Activated CD4-positive, alpha-beta T cell treated with anti-CD3 and anti-CD28 coated beads, Interleukin-2, amount 10 ng/mL, durations not matched to agents 24 days and 14 days (primary cell): ENCODE data around the gene MAP1LC3B. TPM values are rescaled to one million over a fixed set of nuclear protein-coding genes. Genes with fewer than 3 reads are reported as not detected.

Experiments
- DNase-seq: peaks from one replicate; pipeline ENCODE4 v3.0.0; 2022
- H3K27ac Mint-ChIP-seq: one replicate; pipeline ENCODE4 v1.8.0; 2022; ENCODE audit warnings: mild to moderate bottlenecking, mixed read lengths
- H3K27me3 Mint-ChIP-seq: one replicate; pipeline ENCODE4 v1.8.0; 2022; ENCODE audit warnings: mixed read lengths
- H3K36me3 Mint-ChIP-seq: one replicate; pipeline ENCODE4 v1.8.0; 2022; ENCODE audit warnings: low read depth, mild to moderate bottlenecking, mixed read lengths
- H3K4me1 Mint-ChIP-seq: one replicate; pipeline ENCODE4 v1.8.0; 2021; ENCODE audit warnings: mixed read lengths
- H3K4me3 Mint-ChIP-seq: one replicate; pipeline ENCODE4 v1.8.0; 2022; ENCODE audit warnings: mild to moderate bottlenecking, moderate library complexity, mixed read lengths
- H3K9me3 Mint-ChIP-seq: one replicate; pipeline ENCODE4 v1.8.0; 2021; ENCODE audit warnings: mixed read lengths
- intact Hi-C: fragments of 100-400 bp; cut with micrococcal nuclease; formaldehyde crosslinking; loops from one replicate; pipeline ENCODE4 v1.15.1; 2023
- total RNA-seq: library from RNA; stranded (reverse); gene quantifications from 2 replicates; pipeline ENCODE4 v1.2.3, GENCODE V29; 2022

MAP1LC3B gene
- total RNA-seq, 1 donor from 2014 or later, result 38.3 TPM

- intact Hi-C loops, result no loop called here
- Mint-ChIP-seq H3K4me1 (peaks cover 12% of the 10 kb centered on the region), H3K27me3 (no peaks in the 10 kb centered on the region), H3K27ac (no peak overlapping the region), H3K36me3 (no peaks in the 10 kb centered on the region), H3K4me3 (no peak overlapping the region), H3K9me3 (no peaks in the 10 kb centered on the region)
- no peak for DNase-seq
These were observed 40.3 kb downstream of the MAP1LC3B start for GRCh38 chr16:87432330-87432915.

GRCh38 chr16:87434146-87434667 lies 42.1 kb downstream of the MAP1LC3B start:
- intact Hi-C loops, result no loop called here
- Mint-ChIP-seq H3K4me1 (peaks cover 12% of the 10 kb centered on the region), H3K36me3 (no peaks in the 10 kb centered on the region), H3K27ac (no peak overlapping the region), H3K27me3 (peaks cover 2% of the 10 kb centered on the region), H3K4me3 (no peak overlapping the region), H3K9me3 (no peaks in the 10 kb centered on the region)
- no peak for DNase-seq

DNA sequence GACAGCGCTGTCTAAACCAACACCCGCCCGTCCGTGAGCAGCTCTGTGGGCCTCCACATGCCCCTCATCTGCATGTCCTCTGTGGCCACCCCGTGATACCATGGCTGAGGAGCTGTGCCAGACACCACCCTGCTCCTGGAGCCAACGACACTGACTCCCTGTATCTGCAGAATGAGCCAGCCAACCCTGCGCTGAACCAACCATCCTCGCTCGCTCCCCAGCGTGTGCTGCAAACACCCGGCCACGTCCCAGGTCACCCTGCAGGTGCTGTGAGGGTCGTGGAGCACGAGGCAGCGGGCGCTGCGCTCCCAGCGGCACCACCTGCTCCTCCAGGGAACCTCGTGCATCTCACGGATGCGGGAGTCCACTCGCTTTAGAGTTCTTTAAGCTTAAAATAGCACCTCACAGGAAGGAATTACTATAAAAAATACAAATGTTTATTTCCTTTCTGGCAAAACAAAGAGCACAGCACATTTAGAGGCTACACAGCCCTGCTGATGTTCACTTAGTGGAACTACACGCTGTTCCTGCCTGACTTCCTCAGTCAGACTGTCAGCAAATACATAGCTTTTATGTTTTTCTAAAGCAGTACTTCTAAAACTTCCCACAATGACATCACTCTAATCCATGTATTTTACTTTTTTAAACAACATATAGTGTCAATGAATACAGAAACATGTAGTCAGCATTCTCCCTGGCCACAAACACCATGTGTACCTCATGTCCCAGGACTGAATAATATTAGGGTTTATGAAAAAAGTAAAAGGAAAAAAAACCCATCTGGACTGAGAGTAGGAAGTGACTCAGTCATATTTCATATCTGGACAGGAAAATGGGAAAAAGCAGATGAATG lies 43.5 kb downstream of the MAP1LC3B start:
- Mint-ChIP-seq H3K27ac (no peak overlapping the region), H3K4me1 (peaks cover 12% of the 10 kb centered on the region), H3K9me3 (no peaks in the 10 kb centered on the region), H3K4me3 (no peak overlapping the region), H3K36me3 (no peaks in the 10 kb centered on the region), H3K27me3 (peaks cover 2% of the 10 kb centered on the region)
- intact Hi-C loops, result loop anchor here (5.0 kb wide), 1 partner anchor 57 kb away; the partner anchor contains the start of gene ZCCHC14
- no peak for DNase-seq

GRCh38 chr16:87436225-87437172 lies 44.4 kb downstream of the MAP1LC3B start:
- DNase-seq, result no peak
- no peaks in the 10 kb centered on the region for H3K9me3 Mint-ChIP-seq
- H3K27me3 Mint-ChIP-seq, result peaks cover 2% of the 10 kb centered on the region
- H3K4me3 Mint-ChIP-seq, result peak overlapping the region; percentile 48
- no peaks in the 10 kb centered on the region for H3K36me3 Mint-ChIP-seq
- peak overlapping the region; percentile 38 for H3K27ac Mint-ChIP-seq
- peaks cover 12% of the 10 kb centered on the region for H3K4me1 Mint-ChIP-seq
- intact Hi-C loops, result loop anchor here (5.0 kb wide), 1 partner anchor 56 kb away; the partner anchor contains the start of gene ZCCHC14

DNA sequence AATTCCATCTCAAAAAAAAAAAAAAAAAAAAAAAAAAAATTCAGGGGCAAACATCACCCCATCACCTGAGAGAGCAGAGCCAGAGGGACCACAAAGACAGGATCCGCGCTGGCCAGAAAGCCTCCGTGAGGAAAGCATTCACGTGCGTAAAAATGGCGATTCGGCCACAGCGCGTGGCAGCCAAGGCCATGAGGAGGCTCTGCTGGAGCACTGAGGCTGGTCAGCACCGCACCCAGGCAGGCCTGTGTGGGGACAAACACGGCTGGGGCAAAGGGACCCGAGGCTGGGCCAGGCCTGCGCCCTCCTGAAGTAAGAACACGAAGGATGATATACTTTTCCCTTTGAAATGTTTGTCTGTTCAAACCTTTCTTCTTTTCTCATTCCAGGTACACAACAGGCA lies 45.2 kb downstream of the MAP1LC3B start:
- Mint-ChIP-seq H3K27ac (no peak overlapping the region), H3K9me3 (no peaks in the 10 kb centered on the region), H3K27me3 (peaks cover 2% of the 10 kb centered on the region), H3K4me1 (peaks cover 12% of the 10 kb centered on the region), H3K36me3 (no peaks in the 10 kb centered on the region), H3K4me3 (no peak overlapping the region)
- intact Hi-C loops, result loop anchor here (5.0 kb wide), 1 partner anchor 55 kb away; the partner anchor contains the start of gene ZCCHC14
- DNase-seq, result no peak

GRCh38 chr16:87437911-87438610 lies 45.9 kb downstream of the MAP1LC3B start:
- Mint-ChIP-seq H3K36me3 (peaks cover 3% of the 10 kb centered on the region), H3K4me1 (peaks cover 15% of the 10 kb centered on the region), H3K27ac (no peak overlapping the region), H3K27me3 (peaks cover 2% of the 10 kb centered on the region), H3K4me3 (no peak overlapping the region), H3K9me3 (no peaks in the 10 kb centered on the region)
- intact Hi-C loops, result loop anchor here (5.0 kb wide), 1 partner anchor 54 kb away; the partner anchor contains the start of gene ZCCHC14
- DNase-seq, result no peak

DNA sequence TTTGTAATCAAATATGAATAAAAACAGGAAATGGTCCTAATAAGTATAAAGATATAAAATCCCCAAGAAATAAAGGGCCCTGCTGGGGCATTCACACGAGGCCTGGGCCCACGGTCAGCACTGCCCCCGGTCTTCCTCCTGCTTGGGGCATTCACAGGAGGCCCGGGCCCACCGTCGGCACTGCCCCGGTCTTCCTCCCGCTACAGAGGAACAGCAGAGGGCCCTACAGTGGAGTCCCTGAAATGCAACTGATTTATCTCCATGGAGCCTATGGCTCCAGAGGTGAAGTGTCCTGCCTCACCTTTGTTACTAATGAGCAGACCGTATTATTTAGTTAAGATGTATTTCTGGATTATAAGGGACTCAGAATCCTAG lies 46.5 kb downstream of the MAP1LC3B start:
- H3K4me1 Mint-ChIP-seq, result peaks cover 15% of the 10 kb centered on the region
- no peak overlapping the region for H3K27ac Mint-ChIP-seq
- H3K36me3 Mint-ChIP-seq, result peaks cover 3% of the 10 kb centered on the region
- no peak overlapping the region for H3K4me3 Mint-ChIP-seq
- peaks cover 2% of the 10 kb centered on the region for H3K27me3 Mint-ChIP-seq
- intact Hi-C loops, result loop anchor here (5.0 kb wide), 1 partner anchor 54 kb away; the partner anchor contains the start of gene ZCCHC14
- no peaks in the 10 kb centered on the region for H3K9me3 Mint-ChIP-seq
- DNase-seq, result no peak

- intact Hi-C loops, result loop anchor here (5.0 kb wide), 1 partner anchor 52 kb away; the partner anchor contains the start of gene ZCCHC14
- H3K4me3 Mint-ChIP-seq, result no peak overlapping the region
- peaks cover 15% of the 10 kb centered on the region for H3K4me1 Mint-ChIP-seq
- H3K36me3 Mint-ChIP-seq, result peaks cover 6% of the 10 kb centered on the region
- H3K27me3 Mint-ChIP-seq, result peaks cover 2% of the 10 kb centered on the region
- H3K9me3 Mint-ChIP-seq, result no peaks in the 10 kb centered on the region
- no peak overlapping the region for H3K27ac Mint-ChIP-seq
- no peak for DNase-seq
These were observed 47.8 kb downstream of the MAP1LC3B start for GRCh38 chr16:87439926-87440325.

DNA sequence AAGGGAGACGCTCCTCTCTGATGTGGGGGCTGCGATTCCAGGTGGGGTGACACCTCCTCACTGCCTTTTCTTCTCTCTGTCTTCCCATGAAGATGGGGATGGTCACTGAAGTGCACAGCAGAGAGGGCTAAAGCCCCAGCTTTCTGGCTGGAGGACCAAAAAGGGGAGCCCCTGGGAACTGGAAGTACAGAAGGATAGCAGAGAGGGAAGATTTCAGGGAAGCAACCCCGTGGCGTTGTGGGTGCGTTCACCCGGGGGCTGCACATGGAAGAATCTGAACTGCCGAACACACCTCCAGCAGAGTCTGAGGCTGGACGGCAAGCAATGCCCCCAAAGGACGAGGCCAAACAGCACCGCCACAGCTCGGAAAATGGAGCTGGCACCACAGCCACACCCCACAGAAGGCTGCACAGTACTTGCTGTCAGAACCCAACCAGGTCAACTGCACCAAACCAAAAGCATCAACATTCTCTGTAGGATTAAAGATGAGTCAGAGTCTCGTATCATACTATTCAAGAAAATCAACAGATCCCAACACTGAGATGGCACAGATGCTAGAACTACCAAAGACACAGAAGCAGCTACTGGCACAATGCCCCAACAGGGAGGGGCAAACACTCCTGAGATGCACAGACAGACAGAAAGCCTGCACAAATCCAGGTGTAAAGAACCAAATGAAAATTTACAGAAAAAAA lies 49.9 kb downstream of the MAP1LC3B start:
- DNase-seq, result no peak
- peaks cover 4% of the 10 kb centered on the region for H3K4me1 Mint-ChIP-seq
- no peak overlapping the region for H3K4me3 Mint-ChIP-seq
- intact Hi-C loops, result no loop called here
- peaks cover 10% of the 10 kb centered on the region for H3K36me3 Mint-ChIP-seq
- H3K9me3 Mint-ChIP-seq, result no peaks in the 10 kb centered on the region
- peaks cover 2% of the 10 kb centered on the region for H3K27me3 Mint-ChIP-seq
- H3K27ac Mint-ChIP-seq, result no peak overlapping the region

GRCh38 chr16:87442581-87442966 lies 50.4 kb downstream of the MAP1LC3B start:
- Mint-ChIP-seq H3K36me3 (peaks cover 10% of the 10 kb centered on the region), H3K27me3 (peaks cover 2% of the 10 kb centered on the region), H3K9me3 (no peaks in the 10 kb centered on the region), H3K4me1 (peaks cover 4% of the 10 kb centered on the region), H3K27ac (no peak overlapping the region), H3K4me3 (no peak overlapping the region)
- intact Hi-C loops, result no loop called here
- DNase-seq, result no peak

- Mint-ChIP-seq H3K27me3 (peaks cover 2% of the 10 kb centered on the region), H3K27ac (no peak overlapping the region), H3K4me3 (no peak overlapping the region), H3K36me3 (peaks cover 14% of the 10 kb centered on the region), H3K9me3 (no peaks in the 10 kb centered on the region), H3K4me1 (peaks cover 8% of the 10 kb centered on the region)
- no peak for DNase-seq
- intact Hi-C loops, result no loop called here
These were observed 50.9 kb downstream of the MAP1LC3B start for GRCh38 chr16:87443016-87443415.

GRCh38 chr16:87443964-87444363 lies 51.8 kb downstream of the MAP1LC3B start:
- H3K27ac Mint-ChIP-seq, result no peak overlapping the region
- peaks cover 11% of the 10 kb centered on the region for H3K4me1 Mint-ChIP-seq
- peaks cover 18% of the 10 kb centered on the region for H3K36me3 Mint-ChIP-seq
- no peak for DNase-seq
- no peaks in the 10 kb centered on the region for H3K9me3 Mint-ChIP-seq
- intact Hi-C loops, result no loop called here
- H3K4me3 Mint-ChIP-seq, result no peak overlapping the region
- H3K27me3 Mint-ChIP-seq, result no peaks in the 10 kb centered on the region
